PC-3 (cell line): ENCODE measurements around the gene LRRTM4.

ENCODE experiments used
- CTCF ChIP-seq: fragments of 300-600 bp; sonication (generic); conservative IDR thresholded peaks from 2 replicates; pipeline ENCODE4 v1.5.1; 2017; ENCODE audit warnings: antibody characterized with exemption, low read depth, mild to moderate bottlenecking, low read length
- EZH2 ChIP-seq: fragments of 300-600 bp; sonication (generic); IDR thresholded peaks from one replicate; pipeline ENCODE4 v1.6.1; 2017; ENCODE audit warnings: antibody characterized with exemption, mild to moderate bottlenecking, low read length; ENCODE audit not compliant: unreplicated experiment

GRCh38 chr2:76825140-76825970 is 696.8 kb downstream of the LRRTM4 start:
- TF ChIP-seq CTCF = no peak
- TF ChIP-seq EZH2 = no peak
